ENCODE measurements around the gene MTG1. TPM values are rescaled to one million over a fixed set of nuclear protein-coding genes. Genes with fewer than 3 reads are reported as not detected.

MTG1 gene
- total RNA-seq, 1 donor from 2014 or later: 20.9 TPM

GRCh38 chr10:133442191-133442966, 48.4 kb downstream of the MTG1 start:
- DNase-seq (no peak), ATAC-seq (no peak)
- intact Hi-C loops (cut with micrococcal nuclease): no loop called here

DNA sequence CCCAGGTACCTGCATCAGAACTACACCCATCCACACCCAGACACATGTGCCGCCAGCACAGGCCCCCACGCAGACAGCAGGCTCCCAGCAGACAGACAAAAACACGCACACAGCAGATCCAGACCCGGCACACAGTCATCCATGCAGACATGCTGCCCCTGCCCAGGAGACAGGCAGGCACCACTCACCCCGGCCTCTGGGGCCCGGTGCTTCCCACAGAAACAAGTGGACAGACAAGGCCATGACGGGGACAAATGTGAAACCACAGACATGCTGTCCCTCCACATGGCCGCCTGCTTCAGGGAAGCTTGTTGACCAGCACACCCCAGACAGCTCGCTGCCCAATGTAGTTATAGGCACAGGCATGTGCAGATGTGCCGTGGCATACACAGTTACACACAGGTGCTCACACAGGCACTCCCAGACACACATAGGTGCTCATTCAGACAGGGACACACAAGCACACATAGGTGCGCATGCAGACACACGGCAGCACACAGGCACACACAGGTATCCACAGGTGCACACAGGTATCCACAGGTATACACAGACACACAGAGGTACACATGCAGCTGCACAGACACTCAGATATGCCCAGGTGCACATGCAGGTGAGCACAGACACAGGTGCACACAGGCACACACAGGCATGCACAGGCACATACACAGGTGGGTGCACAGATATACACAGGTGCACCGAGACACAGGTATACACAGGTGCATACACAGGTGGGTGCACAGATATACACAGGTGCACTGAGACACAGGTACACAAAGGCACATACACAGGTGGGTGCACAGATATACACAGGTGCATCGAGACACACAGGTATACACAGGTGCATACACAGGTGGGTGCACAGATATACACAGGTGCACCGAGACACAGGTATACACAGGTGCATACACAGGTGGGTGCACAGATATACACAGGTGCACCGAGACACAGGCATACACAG, 49.3 kb downstream of the MTG1 start:
- no peak for ATAC-seq
- no peak for DNase-seq
- intact Hi-C loops (cut with micrococcal nuclease): no loop called here

- ATAC-seq (no peak), DNase-seq (no peak)
- intact Hi-C loops (cut with micrococcal nuclease): no loop called here
These were observed 50.6 kb downstream of the MTG1 start for GRCh38 chr10:133444342-133445267.

DNA sequence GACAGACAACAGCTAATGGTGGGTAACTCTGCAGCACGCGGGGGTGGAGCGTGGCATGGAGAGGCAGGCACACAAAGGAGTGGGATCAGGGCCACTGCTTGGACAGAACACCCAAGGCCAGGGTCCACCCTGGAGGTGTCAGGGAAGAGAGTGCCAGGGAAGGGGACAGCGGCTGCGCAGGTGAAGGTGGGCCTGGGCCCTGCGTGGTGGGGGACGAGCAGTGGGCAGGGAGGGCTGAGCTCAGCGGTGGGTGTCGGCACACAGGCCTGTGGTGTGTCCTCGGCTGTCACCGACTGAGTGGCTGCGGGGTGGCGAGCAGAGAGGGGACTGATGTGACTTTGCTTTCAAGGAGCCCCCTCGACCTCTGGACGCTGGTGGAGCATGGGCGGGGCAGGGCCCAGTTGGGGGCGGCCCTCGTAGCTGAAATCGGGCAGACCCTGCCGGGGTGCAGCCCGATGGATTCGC, 51.3 kb downstream of the MTG1 start:
- ATAC-seq (no peak), DNase-seq (no peak)
- intact Hi-C loops (cut with micrococcal nuclease): no loop called here

DNA sequence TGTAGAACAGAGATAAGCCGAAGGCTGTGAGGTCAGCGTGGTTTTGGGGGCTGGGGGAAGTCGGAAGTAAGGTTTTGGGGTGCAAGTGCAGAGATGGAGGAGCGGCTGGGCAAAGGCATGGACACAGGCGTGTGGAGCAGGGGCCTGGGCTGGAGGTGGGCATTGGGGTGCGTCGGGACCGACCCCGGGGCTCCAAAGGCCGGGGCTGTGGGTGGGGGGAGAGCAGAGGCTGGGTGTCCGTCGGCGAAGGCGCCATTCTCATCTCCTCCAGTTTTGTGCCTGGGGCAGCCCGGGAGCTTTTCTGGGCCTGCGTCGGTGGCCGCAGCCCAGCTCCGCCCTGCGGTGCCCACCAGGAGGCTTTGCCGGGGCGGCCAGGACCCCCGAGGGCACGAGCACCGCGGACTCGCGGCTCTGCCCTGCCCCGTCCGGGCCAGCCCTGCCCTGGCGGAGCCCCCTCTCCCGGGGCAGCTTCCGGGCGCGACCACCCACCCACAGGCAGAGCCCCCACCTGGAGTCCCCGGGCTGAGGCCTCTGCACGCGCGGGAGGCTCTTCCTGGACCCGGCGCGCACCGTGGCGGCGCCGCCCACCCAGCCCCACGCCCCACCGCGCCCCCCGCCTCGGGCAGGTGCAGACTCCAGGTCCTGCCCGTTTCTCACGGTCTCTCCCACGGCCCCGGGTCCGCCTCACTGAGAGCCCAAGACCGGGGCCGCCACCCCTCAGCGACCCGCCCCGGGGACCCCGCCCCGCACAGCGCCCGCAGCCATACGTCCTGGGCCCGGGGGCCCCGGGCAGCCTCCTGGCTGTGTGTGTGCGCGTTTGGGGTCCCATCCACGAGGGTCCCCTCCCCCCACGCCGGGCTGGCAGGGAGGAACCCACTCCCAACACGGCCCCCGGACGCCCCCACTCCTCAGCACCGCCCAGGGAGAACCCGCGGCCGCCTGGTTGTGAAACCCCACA, 52.1 kb downstream of the MTG1 start:
- DNase-seq (no peak), ATAC-seq (no peak)
- intact Hi-C loops (cut with micrococcal nuclease): no loop called here

DNA sequence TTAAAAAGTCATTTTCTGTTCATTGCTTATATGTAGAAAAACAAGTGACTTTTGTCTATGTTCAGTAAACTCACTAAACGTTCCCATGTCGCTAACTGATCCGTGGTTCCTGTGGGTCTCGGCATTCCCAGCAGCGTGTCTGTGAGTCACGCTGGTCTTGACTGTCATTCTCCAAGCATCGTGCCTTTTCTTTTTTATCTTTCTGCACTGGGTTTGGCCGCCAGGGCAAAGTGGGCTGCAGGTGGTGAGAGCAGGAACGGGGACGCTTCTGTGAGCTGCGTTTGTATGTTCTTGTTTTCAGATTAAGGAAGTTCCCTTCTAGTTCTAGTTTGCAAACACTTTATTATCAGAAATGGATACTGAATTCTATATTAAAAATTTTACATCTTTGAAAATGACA, 53.0 kb downstream of the MTG1 start:
- intact Hi-C loops (cut with micrococcal nuclease): no loop called here
- DNase-seq (no peak), ATAC-seq (no peak)

- ATAC-seq (no peak), DNase-seq (no peak)
- intact Hi-C loops (cut with micrococcal nuclease): no loop called here
These were observed 54.2 kb downstream of the MTG1 start for GRCh38 chr10:133448120-133448519.

- DNase-seq: no peak
- intact Hi-C loops (cut with micrococcal nuclease): no loop called here
- ATAC-seq: no peak
These were observed 57.4 kb downstream of the MTG1 start for GRCh38 chr10:133451346-133451745.

DNA sequence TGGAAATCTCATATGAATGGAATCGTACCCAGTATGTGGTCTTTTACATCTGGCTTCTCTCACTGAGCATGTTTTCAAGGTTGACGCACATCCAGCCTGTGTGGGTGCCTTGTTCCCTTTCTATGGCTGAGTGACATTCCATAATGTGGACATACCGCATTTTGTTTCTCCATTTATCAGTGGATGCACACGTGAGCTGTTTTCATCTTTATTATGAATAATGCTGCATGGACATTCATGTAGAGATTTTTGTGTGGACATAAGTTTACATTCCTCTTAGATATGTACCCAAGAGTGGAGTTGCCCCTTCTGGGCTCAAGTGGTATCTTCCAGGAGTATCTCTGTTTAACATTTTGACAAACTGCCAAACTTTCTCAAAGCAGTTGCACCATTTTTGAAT, 58.5 kb downstream of the MTG1 start:
- intact Hi-C loops (cut with micrococcal nuclease): no loop called here
- ATAC-seq (no peak), DNase-seq (no peak)

DNA sequence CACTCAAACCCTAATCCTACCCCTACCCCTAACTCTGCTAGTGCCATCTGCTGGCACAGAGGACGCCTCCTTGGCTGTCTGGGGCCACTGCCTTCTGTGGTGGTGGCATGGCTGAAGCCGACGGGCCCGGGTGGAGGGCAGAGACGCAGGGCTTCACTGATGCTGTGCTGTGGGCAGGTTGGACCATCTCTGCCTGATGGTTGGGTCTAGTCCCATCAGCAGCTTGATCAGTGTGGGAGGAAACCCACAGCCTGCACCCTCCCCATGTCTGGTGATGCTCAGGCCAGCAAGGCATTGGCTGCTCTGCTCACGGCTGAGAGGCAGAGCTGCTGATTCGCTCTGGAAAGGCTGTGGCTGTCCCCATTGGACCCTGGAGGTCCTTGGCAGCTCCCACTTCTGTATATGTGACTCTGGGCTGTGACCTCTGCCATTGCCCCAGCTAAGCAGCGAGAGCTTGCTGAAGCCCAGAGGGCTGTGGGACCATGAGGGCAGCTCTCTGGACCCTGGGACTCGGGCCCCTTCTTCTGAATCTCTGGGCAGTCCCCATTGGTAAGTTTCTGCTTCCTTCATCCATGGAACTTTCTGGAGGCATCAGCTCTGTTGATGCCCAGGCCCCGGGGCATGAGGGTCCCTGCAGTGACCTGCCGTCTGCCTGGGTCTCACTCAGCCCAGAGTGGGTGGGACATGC, 59.7 kb downstream of the MTG1 start, which contains the start of gene SCART1:
Gene SCART1 (plus strand): TSS at position 430 of the 688 bp plus-strand sequence. CDS start 53 bp downstream, at position 483.
- ATAC-seq (no peak), DNase-seq (no peak)
- intact Hi-C loops (cut with micrococcal nuclease): no loop called here

DNA sequence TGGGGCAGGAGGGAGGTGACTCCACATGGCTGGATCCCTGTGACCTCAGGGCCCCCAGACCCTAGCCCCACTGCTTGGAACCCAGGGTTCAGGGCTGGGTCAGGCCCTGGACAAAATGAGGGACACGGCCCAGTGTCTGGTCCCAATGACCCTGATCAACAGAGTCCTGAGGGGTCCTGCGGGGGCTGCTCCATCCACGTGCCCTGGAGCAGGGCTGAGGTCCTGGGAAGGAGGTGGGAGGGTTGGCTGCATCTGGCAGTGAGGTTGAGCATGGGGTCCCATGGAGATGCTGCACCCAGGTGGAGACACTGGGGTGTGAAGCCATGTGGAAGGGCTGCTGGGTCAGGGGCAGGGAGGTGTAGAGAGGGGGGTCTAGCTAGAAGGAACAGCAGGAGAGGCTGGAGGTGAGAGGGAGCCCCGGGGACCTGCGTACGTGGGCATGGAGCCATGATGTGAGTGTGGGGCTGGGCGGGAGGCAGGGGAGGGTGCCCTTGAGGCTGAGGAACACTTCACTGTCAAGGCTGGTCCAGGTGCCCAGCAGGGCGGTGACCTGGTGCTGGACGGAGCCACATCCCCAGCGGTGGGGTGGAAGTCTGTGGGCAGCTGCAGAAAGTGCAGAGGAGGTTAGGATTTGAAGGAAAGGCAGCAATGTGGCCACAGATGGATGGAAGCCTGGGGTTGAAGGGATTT, 60.4 kb downstream of the MTG1 start:
- no peak for DNase-seq
- intact Hi-C loops (cut with micrococcal nuclease): no loop called here
- ATAC-seq: no peak

GRCh38 chr10:133455196-133455595, 61.2 kb downstream of the MTG1 start:
- DNase-seq (no peak), ATAC-seq (no peak)
- intact Hi-C loops (cut with micrococcal nuclease): no loop called here

DNA sequence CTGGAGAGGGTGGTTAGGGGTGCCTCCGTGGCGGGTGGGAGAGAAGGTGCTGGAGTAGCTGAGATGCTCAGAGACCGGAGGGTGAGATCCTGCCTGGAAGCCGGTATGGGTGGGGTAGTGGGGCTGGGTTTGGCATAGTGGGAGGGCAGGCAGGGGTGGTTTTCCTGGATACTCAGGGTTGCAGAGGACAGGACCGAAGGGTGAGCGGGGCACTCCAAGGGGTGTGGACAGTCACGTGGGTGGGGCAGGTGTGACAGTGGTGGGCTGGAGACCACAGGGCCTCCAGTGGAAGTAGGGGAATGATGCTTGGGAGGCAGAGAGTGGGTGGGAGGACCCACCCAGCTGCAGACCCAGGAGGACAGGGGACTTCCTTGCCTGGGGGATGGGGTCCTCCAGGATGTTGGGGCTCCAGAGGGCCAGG, 61.7 kb downstream of the MTG1 start:
- intact Hi-C loops (cut with micrococcal nuclease): no loop called here
- no peak for ATAC-seq

GRCh38 chr10:133456041-133456951, 62.3 kb downstream of the MTG1 start:
- DNase-seq (no peak), ATAC-seq (no peak)
- intact Hi-C loops (cut with micrococcal nuclease): no loop called here

More for the DNA sequence above, 61.7 kb downstream of the MTG1 start:
- no peak for DNase-seq

DNA sequence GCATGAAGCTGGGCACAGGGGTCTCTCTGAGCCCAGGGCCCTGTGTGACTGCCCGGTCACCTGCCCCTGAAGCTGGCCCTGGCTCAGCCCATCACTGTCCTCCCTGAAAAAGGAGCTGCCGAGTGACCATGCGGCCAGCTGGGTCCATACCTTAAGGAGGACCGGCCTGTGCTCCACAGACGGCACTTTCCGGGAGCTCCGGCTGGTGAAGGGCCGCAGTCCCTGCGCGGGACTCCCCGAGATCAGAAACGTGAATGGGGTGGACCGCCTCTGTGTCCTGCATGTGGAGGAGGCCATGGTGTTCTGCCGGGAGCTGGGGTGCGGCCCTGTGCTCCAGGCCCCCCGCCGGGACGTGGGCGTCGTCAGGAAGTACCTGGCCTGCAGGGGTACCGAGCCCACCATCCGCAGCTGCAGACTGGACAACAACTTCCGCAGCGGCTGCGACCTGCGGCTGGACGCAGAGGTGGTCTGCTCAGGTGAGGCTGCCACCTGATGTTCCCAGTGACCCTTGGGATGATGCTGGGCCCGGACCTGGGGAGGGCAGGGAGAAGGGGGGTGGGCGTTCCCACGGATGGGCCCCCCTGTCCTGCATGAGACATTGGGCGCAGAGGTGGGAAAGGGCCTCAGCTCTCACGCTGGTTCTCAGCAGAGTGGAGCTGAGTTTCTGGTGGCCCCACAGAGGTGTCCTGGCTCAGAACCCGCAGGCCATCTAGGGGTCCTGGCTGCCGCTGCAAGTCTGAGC, 63.3 kb downstream of the MTG1 start:
- intact Hi-C loops (cut with micrococcal nuclease): no loop called here
- no peak for ATAC-seq
- no peak for DNase-seq
